SU-DHL-6 (cell line): ENCODE data around the gene MYH2.

Experiments
- CTCF ChIP-seq: fragments of 200-600 bp; sonication (generic); IDR thresholded peaks from one replicate; pipeline ENCODE4 v1.5.1; 2017; ENCODE audit warnings: antibody characterized with exemption, mild to moderate bottlenecking, low read length, moderate library complexity; ENCODE audit not compliant: insufficient read depth, poor library complexity, severe bottlenecking
- EZH2phosphoT487 ChIP-seq: fragments of 200-600 bp; sonication (generic), shearing (Covaris generic); conservative IDR thresholded peaks from 2 replicates; pipeline ENCODE4 v1.6.1; 2018; ENCODE audit warnings: mild to moderate bottlenecking, antibody characterized with exemption, low read length, moderate library complexity, mixed read lengths

GRCh38 chr17:10574324-10574723 lies 24.9 kb upstream of the MYH2 start:
- TF ChIP-seq CTCF = no peak
- no peak for TF ChIP-seq EZH2phosphoT487
